Common myeloid progenitor, CD34-positive (primary cell): ENCODE measurements around the gene SIDT2.
A peak's percentile ranks its signal among the peaks of the same experiment; 100 is the strongest.

Source experiments
- CTCF ChIA-PET: fragments of 350-600 bp; sonication (Branson Sonifier 250); formaldehyde crosslinking; loops from one replicate; lab custom pipeline; 2021; ENCODE audit warnings: antibody characterized with exemption; lab: Charles Lee
- POLR2A ChIA-PET: fragments of 350-600 bp; sonication (Branson Sonifier 250); formaldehyde crosslinking; loops from one replicate; lab custom pipeline; 2021; ENCODE audit warnings: antibody characterized with exemption; lab: Charles Lee
- DNase-seq, 3 donors: peaks; one replicate each; pipeline versions ENCODE4 v3.0.0 to v3.0.0-alpha.2; 2013
- H3K27ac ChIP-seq, 2 experiments: 1 replicate in 1 of 2; 2 replicates in 1 of 2; pipeline ENCODE4 v1.7.0; 2013; ENCODE audit warnings: inconsistent platforms in 2 of 2, low read length in 2 of 2, mild to moderate bottlenecking in 2 of 2, low read depth in 1 of 2, moderate library complexity in 1 of 2; ENCODE audit not compliant: severe bottlenecking in 2 of 2, insufficient read depth in 1 of 2, poor library complexity in 1 of 2
- H3K27me3 ChIP-seq, 5 experiments: replicated peaks in 2 of 5; 1 replicate in 3 of 5; 2 replicates in 2 of 5; pipeline versions ENCODE4 v1.6.1 to v1.7.0; 2013; ENCODE audit warnings: low read length in 4 of 5, mild to moderate bottlenecking in 2 of 5, moderate library complexity in 2 of 5, inconsistent platforms in 1 of 5; ENCODE audit not compliant: insufficient read depth in 5 of 5, control insufficient read depth in 4 of 5
- H3K36me3 ChIP-seq, 4 experiments: 1 replicate in 2 of 4; 2 replicates in 2 of 4; pipeline versions ENCODE4 v1.6.1 to v1.7.0; 2013; ENCODE audit warnings: low read length in 3 of 4, control low read depth in 1 of 4, mild to moderate bottlenecking in 1 of 4; ENCODE audit not compliant: control insufficient read depth in 4 of 4, insufficient read depth in 4 of 4
- H3K4me1 ChIP-seq, 4 experiments: 1 replicate in 3 of 4; 2 replicates in 1 of 4; pipeline versions ENCODE4 v1.6.1 to v1.7.1; 2013; ENCODE audit warnings: low read length in 3 of 4, mild to moderate bottlenecking in 3 of 4, control low read depth in 1 of 4, inconsistent platforms in 1 of 4, moderate library complexity in 1 of 4; ENCODE audit not compliant: control insufficient read depth in 4 of 4, insufficient read depth in 4 of 4; ENCODE audit errors: control extremely low read depth in 1 of 4
- H3K4me3 ChIP-seq, 7 experiments: 1 replicate in 4 of 7; 2 replicates in 3 of 7; pipeline versions ENCODE4 v1.5.1 to v1.7.0; 2013; ENCODE audit warnings: mild to moderate bottlenecking in 7 of 7, low read length in 6 of 7, moderate library complexity in 6 of 7, inconsistent platforms in 2 of 7, low read depth in 2 of 7, control low read depth in 1 of 7; ENCODE audit not compliant: insufficient read depth in 4 of 7, control insufficient read depth in 1 of 7; ENCODE audit errors: extremely low read depth in 1 of 7
- H3K9me3 ChIP-seq, 5 experiments: 1 replicate in 4 of 5; 2 replicates in 1 of 5; pipeline versions ENCODE4 v1.6.1 to v1.7.1; 2013; ENCODE audit warnings: low read length in 4 of 5, mild to moderate bottlenecking in 2 of 5, inconsistent platforms in 1 of 5, low read depth in 1 of 5, moderate library complexity in 1 of 5; ENCODE audit not compliant: control insufficient read depth in 4 of 5, insufficient read depth in 2 of 5; ENCODE audit errors: control extremely low read depth in 1 of 5
- WGBS: methylation state at CpG from one replicate; pipeline ENCODE4 v1.1.5; 2013; ENCODE audit not compliant: insufficient coverage; 5-methylcytosine and 5-hydroxymethylcytosine counted together

SIDT2 gene

GRCh38 chr11:117198613-117199012 lies 20.1 kb downstream of the SIDT2 start:
- WGBS: 94% methylated on average over 2 of the region's 4 CpGs
- CTCF ChIA-PET: interaction anchor here (1.3 to 4.2 kb wide), 3 partner anchors 14 to 93 kb away, joined by 4 to 15 read pairs (median 14); no protein-coding TSS in a partner anchor

GRCh38 chr11:117199053-117199915 lies 20.7 kb downstream of the SIDT2 start, which contains the start of gene TAGLN:
TSS of gene TAGLN (plus strand) at chr11:117199370. CDS start at chr11:117203014, 3,644 bp downstream.
- Histone ChIP-seq H3K36me3 (peaks cover 0 to 16% (median 4%) of the 10 kb centered on the region in 4 experiments), H3K4me3 (peak within 1 kb of the TSS in 2 of 7 experiments; percentile 28 to 33), H3K9me3 (no peaks in the 10 kb centered on the region), H3K27ac (no peak within 1 kb of the TSS), H3K4me1 (peaks cover 0 to 7% (median 2%) of the 10 kb centered on the region in 4 experiments), H3K27me3 (no peaks in the 10 kb centered on the region)
- WGBS: 73% methylated on average over 28 of the region's 34 CpGs
- ChIA-PET POLR2A (interaction anchor here (0.5 kb wide), 1 partner anchor 21 kb away, joined by 3 read pairs; the partner anchor contains the start of gene SIDT2), CTCF (interaction anchor here (0.8 to 3.0 kb wide), 2 partner anchors 17 to 27 kb away, joined by 3 to 14 read pairs; no protein-coding TSS in a partner anchor)
- no peak for DNase-seq

More at GRCh38 chr11:117198613-117199012, 20.1 kb downstream of the SIDT2 start:
- DNase-seq: no peak
- POLR2A ChIA-PET: interaction anchor here (0.5 kb wide), 1 partner anchor 20 kb away, joined by 3 read pairs; the partner anchor contains the start of gene SIDT2
- Histone ChIP-seq H3K36me3 (peaks cover 0 to 12% (median under 1%) of the 10 kb centered on the region in 4 experiments), H3K27me3 (no peaks in the 10 kb centered on the region), H3K4me3 (no peak overlapping the region), H3K9me3 (no peaks in the 10 kb centered on the region), H3K27ac (no peak overlapping the region), H3K4me1 (peaks cover 0 to 7% (median 2%) of the 10 kb centered on the region in 4 experiments)

GRCh38 chr11:117199916-117200812 lies 21.6 kb downstream of the SIDT2 start:
- H3K4me3 ChIP-seq: no peak overlapping the region
- no peak overlapping the region for H3K27ac ChIP-seq
- CTCF ChIA-PET: interaction anchor here (0.8 kb wide), 1 partner anchor 18 kb away, joined by 3 read pairs; no protein-coding TSS in a partner anchor
- POLR2A ChIA-PET: no interaction called here
- DNase-seq: no peak
- H3K9me3 ChIP-seq: no peaks in the 10 kb centered on the region
- 92% methylated on average over 7 of the region's 13 CpGs for WGBS
- H3K36me3 ChIP-seq: peaks cover 0 to 18% (median 7%) of the 10 kb centered on the region in 4 experiments
- H3K27me3 ChIP-seq: no peaks in the 10 kb centered on the region
- peaks cover 0 to 7% (median 2%) of the 10 kb centered on the region in 4 experiments for H3K4me1 ChIP-seq

GRCh38 chr11:117200813-117201657 lies 22.5 kb downstream of the SIDT2 start:
- no peaks in the 10 kb centered on the region for H3K9me3 ChIP-seq
- DNase-seq: no peak
- WGBS: 98% methylated on average over 7 of the region's 12 CpGs
- peaks cover 0 to 7% (median 2%) of the 10 kb centered on the region in 4 experiments for H3K4me1 ChIP-seq
- H3K36me3 ChIP-seq: peaks cover 0 to 18% (median 11%) of the 10 kb centered on the region in 4 experiments
- no peaks in the 10 kb centered on the region for H3K27me3 ChIP-seq
- no peak overlapping the region for H3K27ac ChIP-seq
- no peak overlapping the region for H3K4me3 ChIP-seq
- CTCF ChIA-PET: interaction anchor here (2.9 kb wide), 1 partner anchor 20 kb away, joined by 7 read pairs; no protein-coding TSS in a partner anchor
- POLR2A ChIA-PET: no interaction called here

GRCh38 chr11:117201658-117202305 lies 23.2 kb downstream of the SIDT2 start:
- H3K27me3 ChIP-seq: no peaks in the 10 kb centered on the region
- peaks cover 0 to 18% (median 11%) of the 10 kb centered on the region in 4 experiments for H3K36me3 ChIP-seq
- CTCF ChIA-PET: interaction anchor here (0.9 to 2.9 kb wide), 2 partner anchors 21 to 23 kb away, joined by 3 to 7 read pairs; partner anchors contain the start of gene SIDT2
- no peak overlapping the region for H3K4me3 ChIP-seq
- 96% methylated on average over 11 of the region's 14 CpGs for WGBS
- POLR2A ChIA-PET: no interaction called here
- H3K9me3 ChIP-seq: no peaks in the 10 kb centered on the region
- peaks cover 0 to 7% (median 2%) of the 10 kb centered on the region in 4 experiments for H3K4me1 ChIP-seq
- no peak for DNase-seq
- H3K27ac ChIP-seq: no peak overlapping the region
